Measurements from ENCODE around the gene SIPA1L3. TPM values are rescaled to one million over a fixed set of nuclear protein-coding genes. Genes with fewer than 3 reads are reported as not detected.
A peak's percentile ranks its signal among the peaks of the same experiment; 100 is the strongest.

The SIPA1L3 gene
- total and polyA plus RNA-seq, 2 of the 13 experiments (the other 11 are each of a cell fraction or from before 2014, with no cell fraction given): 5.5 to 7.7 TPM

DNA sequence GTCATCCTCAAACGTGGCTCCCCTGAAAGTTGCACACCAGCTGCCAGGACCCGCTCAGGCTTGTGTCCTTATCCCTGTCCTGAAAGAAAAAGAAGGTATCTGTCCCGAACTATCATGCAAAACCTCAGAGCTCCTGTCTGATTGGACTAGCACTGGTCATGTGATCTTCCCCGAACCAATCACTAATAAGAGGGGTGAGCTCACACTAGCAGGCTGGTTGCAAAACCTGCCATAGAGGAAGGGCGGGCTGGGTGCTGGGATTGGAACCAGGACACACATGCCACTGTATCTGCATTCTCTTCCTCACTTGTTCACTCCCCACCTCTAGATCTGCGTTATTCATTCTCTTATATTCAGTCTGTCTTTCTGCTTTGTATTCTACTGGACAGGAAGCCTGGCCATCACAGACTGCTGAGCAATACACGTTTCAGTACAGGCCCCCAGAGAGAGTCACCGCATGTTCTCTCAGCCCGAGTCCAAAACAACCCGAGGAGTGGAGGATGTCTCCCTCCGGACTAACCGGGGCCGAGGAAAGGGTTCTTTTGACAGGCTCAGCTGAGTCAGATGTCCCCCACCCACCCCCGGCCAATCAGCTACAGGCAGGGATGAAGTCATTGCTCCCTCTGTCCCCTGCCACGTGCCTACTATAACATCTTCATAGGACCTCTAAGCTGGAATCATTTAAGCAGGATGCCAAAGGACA, 97.7 kb downstream of the SIPA1L3 start (continued):
- TF ChIP-seq, protein P1, sequence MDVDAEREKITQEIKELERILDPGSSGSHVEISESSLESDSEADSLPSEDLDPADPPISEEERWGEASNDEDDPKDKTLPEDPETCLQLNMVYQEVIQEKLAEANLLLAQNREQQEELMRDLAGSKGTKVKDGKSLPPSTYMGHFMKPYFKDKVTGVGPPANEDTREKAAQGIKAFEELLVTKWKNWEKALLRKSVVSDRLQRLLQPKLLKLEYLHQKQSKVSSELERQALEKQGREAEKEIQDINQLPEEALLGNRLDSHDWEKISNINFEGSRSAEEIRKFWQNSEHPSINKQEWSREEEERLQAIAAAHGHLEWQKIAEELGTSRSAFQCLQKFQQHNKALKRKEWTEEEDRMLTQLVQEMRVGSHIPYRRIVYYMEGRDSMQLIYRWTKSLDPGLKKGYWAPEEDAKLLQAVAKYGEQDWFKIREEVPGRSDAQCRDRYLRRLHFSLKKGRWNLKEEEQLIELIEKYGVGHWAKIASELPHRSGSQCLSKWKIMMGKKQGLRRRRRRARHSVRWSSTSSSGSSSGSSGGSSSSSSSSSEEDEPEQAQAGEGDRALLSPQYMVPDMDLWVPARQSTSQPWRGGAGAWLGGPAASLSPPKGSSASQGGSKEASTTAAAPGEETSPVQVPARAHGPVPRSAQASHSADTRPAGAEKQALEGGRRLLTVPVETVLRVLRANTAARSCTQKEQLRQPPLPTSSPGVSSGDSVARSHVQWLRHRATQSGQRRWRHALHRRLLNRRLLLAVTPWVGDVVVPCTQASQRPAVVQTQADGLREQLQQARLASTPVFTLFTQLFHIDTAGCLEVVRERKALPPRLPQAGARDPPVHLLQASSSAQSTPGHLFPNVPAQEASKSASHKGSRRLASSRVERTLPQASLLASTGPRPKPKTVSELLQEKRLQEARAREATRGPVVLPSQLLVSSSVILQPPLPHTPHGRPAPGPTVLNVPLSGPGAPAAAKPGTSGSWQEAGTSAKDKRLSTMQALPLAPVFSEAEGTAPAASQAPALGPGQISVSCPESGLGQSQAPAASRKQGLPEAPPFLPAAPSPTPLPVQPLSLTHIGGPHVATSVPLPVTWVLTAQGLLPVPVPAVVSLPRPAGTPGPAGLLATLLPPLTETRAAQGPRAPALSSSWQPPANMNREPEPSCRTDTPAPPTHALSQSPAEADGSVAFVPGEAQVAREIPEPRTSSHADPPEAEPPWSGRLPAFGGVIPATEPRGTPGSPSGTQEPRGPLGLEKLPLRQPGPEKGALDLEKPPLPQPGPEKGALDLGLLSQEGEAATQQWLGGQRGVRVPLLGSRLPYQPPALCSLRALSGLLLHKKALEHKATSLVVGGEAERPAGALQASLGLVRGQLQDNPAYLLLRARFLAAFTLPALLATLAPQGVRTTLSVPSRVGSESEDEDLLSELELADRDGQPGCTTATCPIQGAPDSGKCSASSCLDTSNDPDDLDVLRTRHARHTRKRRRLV (CRISPR knock-in tag; IDR thresholded peaks at IDR 0.05): no peak
- TF ChIP-seq CEBPB (IDR thresholded peaks at IDR 0.05; ENCODE audit: borderline replicate concordance, low read depth, low read length) (0 out of 2 replicates have a peak, but pooled peaks have one; percentile 15), NR3C1 (CRISPR knock-in tag; IDR thresholded peaks at IDR 0.05) (no peak), ZNF816 (CRISPR knock-in tag; IDR thresholded peaks at IDR 0.05; ENCODE audit: borderline replicate concordance) (no peak), MXD1 (CRISPR knock-in tag; IDR thresholded peaks at IDR 0.05) (no peak), ZNF335 (CRISPR knock-in tag; IDR thresholded peaks at IDR 0.05) (no peak), ZNF605 (CRISPR knock-in tag; IDR thresholded peaks at IDR 0.05) (no peak), ZNF672 (CRISPR knock-in tag; IDR thresholded peaks at IDR 0.05) (no peak)
